ENCODE results near the gene ABTB1.

The ABTB1 gene

DNA sequence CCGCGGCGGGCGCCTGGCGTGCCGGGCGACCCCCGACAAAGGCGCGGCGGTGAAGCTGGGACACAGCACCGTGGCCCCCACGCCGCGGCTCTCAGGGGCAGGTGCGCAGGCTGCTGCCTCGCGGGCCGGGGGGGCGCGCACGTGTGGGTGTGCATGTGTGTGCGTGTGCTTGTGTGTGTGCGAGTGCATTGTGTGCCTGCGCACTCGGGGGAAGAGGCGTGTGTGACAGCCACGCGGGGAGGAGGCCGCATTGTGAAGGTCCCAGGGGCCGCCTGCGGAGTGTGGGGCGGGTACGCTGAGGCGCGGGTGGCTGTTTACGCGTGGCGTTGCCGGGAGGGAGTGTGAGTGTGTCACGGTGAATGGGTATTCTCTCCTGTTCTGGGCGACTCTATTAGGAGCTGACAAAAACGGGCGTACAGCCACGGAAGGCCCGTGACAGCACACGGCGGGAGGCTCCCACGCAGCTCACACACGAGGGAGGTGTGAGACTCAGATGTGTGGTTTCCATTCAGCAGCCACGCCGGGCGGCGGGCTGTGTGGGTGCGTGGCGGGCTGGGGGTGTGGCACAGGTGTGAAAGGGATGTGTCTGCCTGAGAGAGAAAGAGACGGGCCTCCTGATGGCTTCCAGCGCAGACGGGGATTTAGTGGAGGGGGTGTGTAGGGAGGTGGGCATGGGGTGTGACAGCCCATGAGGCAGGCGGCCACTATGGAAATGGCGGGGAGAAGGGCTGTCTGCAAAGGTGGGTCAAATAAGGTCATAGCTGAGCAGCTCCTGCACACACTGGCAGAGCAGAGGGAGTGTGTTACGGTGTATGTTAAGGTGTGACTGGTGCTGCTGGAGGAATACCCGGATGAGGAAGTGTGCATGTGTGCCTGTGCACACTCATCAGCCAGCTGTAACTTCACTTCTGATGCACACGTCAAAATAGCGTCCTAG lies 43.0 kb upstream of the ABTB1 start:
- peaks cover 20% of the 10 kb centered on the region for H3K4me1 ChIP-seq
- peaks cover 10% of the 10 kb centered on the region for H3K9me3 ChIP-seq
- DNase-seq = peak; percentile 30
- peaks cover 4% of the 10 kb centered on the region; the same call in 1 of the 2 replicates for H3K36me3 ChIP-seq
- H3K27me3 ChIP-seq = peaks cover 9% of the 10 kb centered on the region
- H3K4me3 ChIP-seq (ENCODE audit: low read depth, low read length) = peak overlapping the region; percentile 69
- TF ChIP-seq, protein P1, sequence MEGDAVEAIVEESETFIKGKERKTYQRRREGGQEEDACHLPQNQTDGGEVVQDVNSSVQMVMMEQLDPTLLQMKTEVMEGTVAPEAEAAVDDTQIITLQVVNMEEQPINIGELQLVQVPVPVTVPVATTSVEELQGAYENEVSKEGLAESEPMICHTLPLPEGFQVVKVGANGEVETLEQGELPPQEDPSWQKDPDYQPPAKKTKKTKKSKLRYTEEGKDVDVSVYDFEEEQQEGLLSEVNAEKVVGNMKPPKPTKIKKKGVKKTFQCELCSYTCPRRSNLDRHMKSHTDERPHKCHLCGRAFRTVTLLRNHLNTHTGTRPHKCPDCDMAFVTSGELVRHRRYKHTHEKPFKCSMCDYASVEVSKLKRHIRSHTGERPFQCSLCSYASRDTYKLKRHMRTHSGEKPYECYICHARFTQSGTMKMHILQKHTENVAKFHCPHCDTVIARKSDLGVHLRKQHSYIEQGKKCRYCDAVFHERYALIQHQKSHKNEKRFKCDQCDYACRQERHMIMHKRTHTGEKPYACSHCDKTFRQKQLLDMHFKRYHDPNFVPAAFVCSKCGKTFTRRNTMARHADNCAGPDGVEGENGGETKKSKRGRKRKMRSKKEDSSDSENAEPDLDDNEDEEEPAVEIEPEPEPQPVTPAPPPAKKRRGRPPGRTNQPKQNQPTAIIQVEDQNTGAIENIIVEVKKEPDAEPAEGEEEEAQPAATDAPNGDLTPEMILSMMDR (IDR thresholded peaks at IDR 0.05; ENCODE audit: low read depth, low read length) = no peak

DNA sequence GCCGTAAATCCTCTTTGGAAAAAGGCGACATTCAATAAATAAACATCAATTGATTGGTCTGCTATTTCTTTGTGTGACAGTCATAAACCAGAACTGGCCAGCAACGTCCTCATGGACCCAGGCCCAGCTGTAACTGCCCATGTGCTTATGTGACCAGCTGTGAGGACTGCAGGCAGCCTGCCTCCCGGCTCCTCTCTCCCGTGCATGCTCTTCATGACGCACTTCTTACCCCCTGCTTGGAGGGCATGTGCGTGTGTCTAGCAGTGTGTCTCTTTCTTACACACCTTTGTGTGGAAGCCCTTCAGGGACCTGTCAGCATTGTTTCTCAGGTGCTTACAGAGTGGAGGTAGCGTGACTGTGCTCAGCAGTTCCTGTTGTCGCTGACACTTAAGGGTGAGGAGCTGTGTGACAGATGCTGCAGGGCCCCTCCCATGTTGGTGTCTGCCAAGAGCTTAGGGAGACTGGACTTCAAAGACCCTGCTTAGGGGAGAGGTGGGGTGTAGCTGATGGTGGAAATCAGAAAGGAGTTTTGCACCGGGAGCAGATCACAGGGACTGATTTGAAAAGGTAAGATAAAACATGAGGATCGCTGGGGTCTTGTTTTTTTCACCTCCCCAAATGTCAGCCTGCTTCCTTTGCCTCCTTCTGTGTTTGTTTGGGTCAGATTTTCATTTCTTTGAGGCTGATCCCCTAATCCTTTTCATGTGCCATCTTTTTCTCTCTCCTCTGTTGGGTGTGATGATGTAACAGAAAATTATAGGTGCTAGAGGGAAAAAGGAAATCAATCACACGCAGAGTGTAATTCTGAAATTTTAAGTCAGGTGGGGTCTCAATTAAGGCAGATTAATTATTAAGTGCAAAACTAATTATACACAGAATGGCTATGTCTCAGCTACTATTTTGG lies 41.7 kb upstream of the ABTB1 start:
- Histone ChIP-seq H3K9me3 (peaks cover 10% of the 10 kb centered on the region), H3K4me1 (peaks cover 20% of the 10 kb centered on the region), H3K4me3 (ENCODE audit: low read depth, low read length) (peak overlapping the region; percentile 69), H3K36me3 (peaks cover 4% of the 10 kb centered on the region; the same call in 1 of the 2 replicates), H3K27me3 (peaks cover 9% of the 10 kb centered on the region)
- DNase-seq = no peak
- TF ChIP-seq, protein P1 (IDR thresholded peaks at IDR 0.05; ENCODE audit: low read depth, low read length) = no peak

DNA sequence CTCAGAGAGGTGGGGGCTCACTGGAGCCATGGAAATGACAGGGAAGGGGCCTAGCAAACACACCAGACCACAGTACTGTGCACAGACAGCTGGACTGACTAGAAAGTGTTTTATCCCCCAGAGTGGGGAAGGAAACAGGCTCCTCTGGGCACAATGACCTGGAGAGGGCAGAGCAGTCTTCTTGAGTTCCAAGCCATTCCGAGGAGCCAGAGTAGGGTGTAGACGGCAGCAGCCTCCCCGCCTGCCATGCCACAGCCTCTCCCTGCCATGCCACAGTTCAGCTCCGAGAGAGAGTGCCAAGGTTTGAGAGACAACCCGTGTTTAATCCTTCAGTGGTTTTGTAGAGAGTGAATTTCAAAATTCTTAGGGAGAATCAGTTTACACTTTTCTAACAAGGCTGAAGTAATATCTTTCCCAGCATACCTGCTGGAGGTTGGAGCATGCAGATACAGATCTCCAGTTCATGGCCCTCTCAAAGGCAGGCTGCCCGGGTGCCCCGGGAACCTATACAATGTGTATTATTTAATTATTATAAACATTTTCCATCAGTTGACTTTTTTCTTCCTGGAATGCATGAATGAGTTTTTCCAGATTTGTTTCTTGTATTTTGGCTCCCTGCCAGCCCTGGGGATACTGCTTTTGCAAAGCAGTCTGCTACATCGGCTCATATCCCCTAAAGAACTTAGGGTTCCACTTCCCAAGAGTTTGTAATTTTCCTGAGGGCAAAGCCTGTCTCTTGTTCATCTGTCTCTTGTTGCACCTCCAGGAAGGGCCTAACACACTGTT lies 40.5 kb upstream of the ABTB1 start:
- TF ChIP-seq, protein P1 (IDR thresholded peaks at IDR 0.05; ENCODE audit: low read depth, low read length) = peak; percentile 33
- H3K27me3 ChIP-seq = peaks cover 9% of the 10 kb centered on the region
- H3K36me3 ChIP-seq = peaks cover 4% of the 10 kb centered on the region; the same call in 1 of the 2 replicates
- peaks cover 20% of the 10 kb centered on the region for H3K4me1 ChIP-seq
- H3K9me3 ChIP-seq = peaks cover 10% of the 10 kb centered on the region
- DNase-seq = peak; percentile 54
- no peak overlapping the region; the same call in 1 of the 2 replicates for H3K4me3 ChIP-seq (ENCODE audit: low read depth, low read length)

DNA sequence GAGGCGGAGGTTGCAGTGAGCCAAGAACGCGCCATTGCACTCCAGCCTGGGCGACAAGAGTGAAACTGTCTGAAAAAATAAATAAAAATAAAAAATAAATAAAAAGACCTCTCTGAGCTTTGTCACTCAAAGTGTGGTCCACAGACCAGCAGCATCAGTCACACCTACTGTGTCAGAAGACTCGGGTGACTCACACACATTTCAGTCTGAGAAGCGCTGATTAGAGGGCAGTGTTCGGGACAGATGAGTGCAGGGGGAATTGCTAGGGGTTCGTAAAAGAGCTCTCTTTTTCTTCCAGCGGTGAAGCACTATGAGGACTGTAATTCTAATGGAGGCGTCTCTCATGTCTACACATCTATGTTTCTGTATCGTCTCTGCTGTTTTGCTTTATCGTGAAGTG lies 38.1 kb upstream of the ABTB1 start:
- H3K27me3 ChIP-seq = 0 out of 2 replicates have a peak, but pooled peaks cover under 1% of the 10 kb centered on the region
- peaks cover 26% of the 10 kb centered on the region for H3K4me1 ChIP-seq
- DNase-seq = no peak
- peaks cover 8% of the 10 kb centered on the region; the same call in 1 of the 2 replicates for H3K36me3 ChIP-seq
- H3K9me3 ChIP-seq = no peaks in the 10 kb centered on the region; the same call in 1 of the 2 replicates
- no peak overlapping the region for H3K4me3 ChIP-seq (ENCODE audit: low read depth, low read length)
- TF ChIP-seq, protein P1 (IDR thresholded peaks at IDR 0.05; ENCODE audit: low read depth, low read length) = no peak

DNA sequence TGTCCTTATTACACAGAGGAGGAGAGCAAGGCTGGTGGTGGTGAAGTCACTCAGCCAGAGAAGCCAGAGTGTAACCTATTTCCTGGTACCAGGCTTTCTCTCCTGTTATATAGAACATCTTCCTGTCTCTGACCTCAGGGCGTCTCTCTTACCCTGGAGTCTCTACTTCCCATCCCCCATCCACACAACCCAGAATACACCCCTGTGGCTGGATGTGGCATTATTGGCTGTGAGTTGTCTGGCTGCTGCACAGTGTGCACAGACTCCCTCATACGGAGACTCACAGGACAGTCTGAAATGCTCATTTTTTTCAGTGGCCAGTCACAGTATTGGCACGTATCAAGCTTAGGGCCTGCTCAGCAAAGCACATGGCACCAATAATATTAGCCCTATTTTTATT lies 35.2 kb upstream of the ABTB1 start:
- H3K27me3 ChIP-seq = no peaks in the 10 kb centered on the region
- peaks cover 7% of the 10 kb centered on the region for H3K4me1 ChIP-seq
- no peak overlapping the region for H3K4me3 ChIP-seq (ENCODE audit: low read depth, low read length)
- H3K36me3 ChIP-seq = peaks cover 21% of the 10 kb centered on the region
- TF ChIP-seq, protein P1 (IDR thresholded peaks at IDR 0.05; ENCODE audit: low read depth, low read length) = peak; percentile 25
- no peaks in the 10 kb centered on the region for H3K9me3 ChIP-seq
- peak; percentile 51 for DNase-seq
